Measurements from ENCODE around the gene TBL1X.

GRCh38 chrX:9646471-9647224 is 181.8 kb downstream of the TBL1X start:
- TF ChIP-seq EZH2phosphoT487 (IDR thresholded peaks at IDR 0.05; ENCODE audit: borderline replicate concordance, low read depth, low read length) (no peak), CTCF (conservative IDR thresholded peaks at IDR 0.05; ENCODE audit: low read length) (no peak)

Measured in OCI-LY7 (cell line).